Measurements from ENCODE around the gene GBE1.

Gene GBE1

DNA sequence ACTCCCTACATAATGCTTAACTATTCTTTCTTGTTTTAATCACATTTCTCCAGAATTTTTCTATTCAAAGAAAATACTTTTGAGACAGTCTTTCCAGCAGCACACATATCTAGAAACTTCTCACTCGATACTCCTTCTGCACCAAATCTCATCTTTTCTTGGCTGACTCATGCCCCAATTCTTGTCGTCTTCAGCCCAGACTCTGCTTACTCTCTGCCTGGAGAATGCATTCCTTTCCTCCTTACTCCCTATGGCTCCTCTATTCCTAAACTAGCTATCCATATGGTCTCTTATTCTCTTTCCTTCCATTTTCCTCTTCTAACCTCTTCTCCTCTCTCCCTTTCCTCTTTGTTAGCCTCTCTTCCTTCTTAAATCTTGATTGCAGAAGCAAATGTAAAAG lies 158.7 kb downstream of the GBE1 start:
- TF ChIP-seq, protein P1, sequence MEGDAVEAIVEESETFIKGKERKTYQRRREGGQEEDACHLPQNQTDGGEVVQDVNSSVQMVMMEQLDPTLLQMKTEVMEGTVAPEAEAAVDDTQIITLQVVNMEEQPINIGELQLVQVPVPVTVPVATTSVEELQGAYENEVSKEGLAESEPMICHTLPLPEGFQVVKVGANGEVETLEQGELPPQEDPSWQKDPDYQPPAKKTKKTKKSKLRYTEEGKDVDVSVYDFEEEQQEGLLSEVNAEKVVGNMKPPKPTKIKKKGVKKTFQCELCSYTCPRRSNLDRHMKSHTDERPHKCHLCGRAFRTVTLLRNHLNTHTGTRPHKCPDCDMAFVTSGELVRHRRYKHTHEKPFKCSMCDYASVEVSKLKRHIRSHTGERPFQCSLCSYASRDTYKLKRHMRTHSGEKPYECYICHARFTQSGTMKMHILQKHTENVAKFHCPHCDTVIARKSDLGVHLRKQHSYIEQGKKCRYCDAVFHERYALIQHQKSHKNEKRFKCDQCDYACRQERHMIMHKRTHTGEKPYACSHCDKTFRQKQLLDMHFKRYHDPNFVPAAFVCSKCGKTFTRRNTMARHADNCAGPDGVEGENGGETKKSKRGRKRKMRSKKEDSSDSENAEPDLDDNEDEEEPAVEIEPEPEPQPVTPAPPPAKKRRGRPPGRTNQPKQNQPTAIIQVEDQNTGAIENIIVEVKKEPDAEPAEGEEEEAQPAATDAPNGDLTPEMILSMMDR (IDR thresholded peaks at IDR 0.05): no peak
- Histone ChIP-seq H3K27ac (no peak overlapping the region), H3K4me3 (no peak overlapping the region)
- no peak for DNase-seq (ENCODE audit: low spot score)

DNA sequence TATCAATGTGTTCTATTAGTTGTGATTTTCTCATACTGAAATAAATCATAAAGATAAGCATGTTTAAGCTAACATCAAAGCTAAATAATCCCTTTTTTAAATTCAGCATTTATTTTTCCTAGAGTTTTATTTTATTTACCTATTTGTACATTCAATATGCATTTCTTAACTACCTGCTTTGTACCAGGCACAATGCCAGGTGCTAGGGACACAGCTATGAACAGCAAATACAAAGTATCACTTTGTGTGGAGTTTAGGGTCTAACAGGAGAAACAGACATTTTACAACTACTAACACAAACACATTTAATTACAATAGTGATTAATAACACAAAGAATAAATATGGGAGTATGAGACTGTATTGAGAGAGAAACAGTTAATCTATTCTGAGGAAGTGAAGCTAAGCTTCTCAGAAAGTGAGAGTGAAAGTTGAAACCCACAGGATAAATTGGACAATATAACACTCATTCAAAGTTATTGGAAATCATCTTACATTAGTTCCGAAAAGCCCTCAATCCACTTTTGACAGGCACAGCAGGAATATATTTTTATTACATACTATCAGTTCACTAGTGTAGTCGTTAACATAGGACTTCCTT lies 159.6 kb downstream of the GBE1 start:
- TF ChIP-seq, protein P1 (IDR thresholded peaks at IDR 0.05): no peak
- Histone ChIP-seq H3K4me3 (no peak overlapping the region), H3K27ac (no peak overlapping the region)
- no peak for DNase-seq (ENCODE audit: low spot score)

DNA sequence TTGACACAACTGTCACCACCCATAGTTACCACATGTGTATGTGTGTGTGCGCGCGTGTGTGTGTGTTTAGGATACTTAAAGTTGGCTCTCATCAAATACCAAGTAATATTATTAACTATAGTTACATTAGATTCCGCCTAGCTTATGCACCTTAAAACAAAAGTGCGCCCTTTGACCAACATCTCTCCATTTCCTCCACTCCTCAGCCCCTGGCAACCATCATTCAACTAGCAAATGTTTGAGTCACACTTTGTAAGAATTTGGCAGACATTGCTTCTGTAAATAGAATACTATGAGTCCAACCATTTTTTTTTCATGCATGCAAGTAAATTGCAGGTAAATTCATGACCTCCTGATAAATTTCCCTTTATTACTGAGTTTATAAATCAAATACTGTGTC lies 169.3 kb downstream of the GBE1 start:
- DNase-seq (ENCODE audit: low spot score): no peak
- Histone ChIP-seq H3K27ac (no peak overlapping the region), H3K4me3 (no peak overlapping the region)
- TF ChIP-seq, protein P1 (IDR thresholded peaks at IDR 0.05): no peak

DNA sequence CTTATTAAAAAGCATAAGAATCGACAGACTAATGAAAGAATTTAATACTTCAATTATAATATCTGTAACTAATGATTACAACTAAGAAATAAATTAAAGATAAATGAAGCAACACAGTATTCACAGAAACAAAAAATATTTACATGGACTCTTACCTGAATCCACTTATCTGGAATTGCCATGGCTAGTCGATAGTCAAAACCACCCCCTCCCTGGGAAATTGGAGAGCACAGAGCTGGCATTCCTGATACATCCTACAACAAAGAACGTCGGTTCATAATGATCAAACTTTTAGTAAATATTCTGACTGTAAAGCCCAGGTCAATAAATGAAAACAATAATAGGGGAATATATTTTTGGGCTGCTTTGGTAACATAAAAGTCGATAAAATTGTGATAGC lies 175.5 kb downstream of the GBE1 start:
- no peak overlapping the region for H3K4me3 ChIP-seq
- no peak overlapping the region for H3K27ac ChIP-seq
- TF ChIP-seq, protein P1 (IDR thresholded peaks at IDR 0.05): no peak
- no peak for DNase-seq (ENCODE audit: low spot score)

DNA sequence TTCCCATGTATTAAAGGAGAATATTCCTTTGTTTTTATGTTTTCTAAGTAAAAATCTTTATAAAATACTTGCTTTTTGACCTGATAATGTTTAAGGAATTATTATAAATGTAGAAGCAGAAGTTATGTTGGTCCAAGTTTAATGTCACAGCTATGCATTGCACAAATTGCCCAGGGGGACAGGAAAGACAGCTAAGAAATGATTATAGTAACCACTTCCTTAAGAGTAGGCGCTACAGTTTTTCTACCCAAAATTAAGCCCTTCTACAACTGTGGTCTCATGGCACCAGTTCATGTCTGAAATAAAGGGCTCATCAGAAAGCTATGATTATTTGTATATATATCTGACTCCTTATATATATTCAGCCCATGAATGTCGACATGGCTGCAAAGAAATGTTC lies 176.4 kb downstream of the GBE1 start:
- Histone ChIP-seq H3K4me3 (no peak overlapping the region), H3K27ac (no peak overlapping the region)
- TF ChIP-seq, protein P1 (IDR thresholded peaks at IDR 0.05): no peak
- no peak for DNase-seq (ENCODE audit: low spot score)

DNA sequence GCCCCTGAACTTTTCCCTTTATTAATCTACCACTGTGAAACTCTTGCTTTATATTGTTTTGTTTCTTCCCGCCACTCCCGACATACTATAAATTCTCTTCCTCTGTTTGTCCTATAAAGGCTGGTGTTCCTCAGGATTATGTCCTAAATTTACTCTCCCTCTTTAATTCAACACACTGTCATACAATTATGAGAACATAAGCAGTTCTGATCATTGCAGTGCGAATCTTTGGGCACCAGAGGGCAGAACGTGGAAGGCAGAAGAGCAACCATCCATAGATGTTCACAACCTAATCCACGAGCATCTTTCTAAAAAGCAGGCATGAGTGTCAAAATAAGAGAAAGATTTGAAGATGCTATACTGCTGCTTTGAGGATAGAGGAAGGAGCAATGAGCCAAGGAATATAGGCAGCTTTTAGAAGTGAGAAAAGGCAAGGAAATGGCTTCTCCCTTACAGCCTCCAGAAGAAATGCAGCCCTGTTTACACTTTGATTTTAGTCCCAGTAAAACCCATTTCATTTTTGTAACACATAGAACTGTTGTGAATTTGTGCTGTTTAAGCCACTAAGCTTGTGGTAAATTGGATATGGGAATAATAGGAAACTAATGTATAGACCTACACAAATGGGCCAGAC lies 179.4 kb downstream of the GBE1 start:
- TF ChIP-seq, protein P1 (IDR thresholded peaks at IDR 0.05): peak; percentile 19
- Histone ChIP-seq H3K4me3 (no peak overlapping the region), H3K27ac (no peak overlapping the region)
- DNase-seq (ENCODE audit: low spot score): no peak

DNA sequence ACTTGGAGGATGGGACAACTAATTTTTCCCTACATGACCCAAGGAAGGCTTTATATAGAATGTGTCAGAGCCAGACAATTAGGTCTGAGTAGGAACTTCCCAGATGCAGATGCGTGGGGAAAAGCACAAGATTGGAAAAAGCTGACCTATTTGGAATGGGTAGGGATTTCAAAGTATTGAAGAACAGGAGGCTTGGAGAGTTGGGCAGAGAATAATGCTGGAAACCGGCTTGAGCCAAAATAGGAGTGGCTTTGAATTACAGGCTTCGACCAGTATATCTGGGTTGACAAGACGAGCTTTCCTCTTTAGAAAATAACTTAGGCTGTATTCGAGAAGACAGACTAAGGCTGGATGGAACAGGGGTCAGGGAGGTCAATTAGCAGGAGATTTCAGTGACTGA lies 181.1 kb downstream of the GBE1 start:
- Histone ChIP-seq H3K27ac (no peak overlapping the region), H3K4me3 (no peak overlapping the region)
- no peak for DNase-seq (ENCODE audit: low spot score)
- TF ChIP-seq, protein P1 (IDR thresholded peaks at IDR 0.05): no peak
